Activated T-helper 1 cell treated with anti-CD3 and anti-CD28 coated beads, Interleukin-12 subunit alpha, Interleukin-12 subunit beta, Interleukin-2, Interleukin-4 antibody, amounts not matched to agents 30 ng/mL and 10 ng/mL and 1 ng/mL, durations not matched to agents 14 hours and 24 hours and 36 hours (primary cell): ENCODE results near the gene FXYD6. TPM values are rescaled to one million over a fixed set of nuclear protein-coding genes. Genes with fewer than 3 reads are reported as not detected.
A peak's percentile ranks its signal among the peaks of the same experiment; 100 is the strongest.

Experiments used
- DNase-seq: peaks from one replicate; pipeline ENCODE4 v3.0.0; 2021; ENCODE audit warnings: low spot score
- H3K27ac Mint-ChIP-seq: one replicate; pipeline ENCODE4 v1.8.0; 2021; ENCODE audit warnings: mild to moderate bottlenecking, mixed read lengths
- H3K27me3 Mint-ChIP-seq: one replicate; pipeline ENCODE4 v1.8.0; 2022; ENCODE audit warnings: mild to moderate bottlenecking, moderate library complexity, mixed read lengths; ENCODE audit not compliant: insufficient read depth
- H3K36me3 Mint-ChIP-seq: one replicate; pipeline ENCODE4 v1.8.0; 2021; ENCODE audit warnings: low read depth, mixed read lengths
- H3K4me1 Mint-ChIP-seq: one replicate; pipeline ENCODE4 v1.8.0; 2021; ENCODE audit warnings: low read depth, mixed read lengths
- H3K4me3 Mint-ChIP-seq: one replicate; pipeline ENCODE4 v1.8.0; 2021; ENCODE audit warnings: mild to moderate bottlenecking, moderate library complexity, mixed read lengths
- H3K9me3 Mint-ChIP-seq: one replicate; pipeline ENCODE4 v1.8.0; 2021; ENCODE audit warnings: mixed read lengths
- intact Hi-C: fragments of 100-400 bp; cut with micrococcal nuclease; formaldehyde crosslinking; loops from one replicate; pipeline ENCODE4 v1.15.1; 2024
- total RNA-seq: library from RNA; stranded (reverse); gene quantifications from 2 replicates; pipeline ENCODE4 v1.2.3, GENCODE V29; 2022

Gene FXYD6
- total RNA-seq, 1 donor from 2014 or later: not detected

DNA sequence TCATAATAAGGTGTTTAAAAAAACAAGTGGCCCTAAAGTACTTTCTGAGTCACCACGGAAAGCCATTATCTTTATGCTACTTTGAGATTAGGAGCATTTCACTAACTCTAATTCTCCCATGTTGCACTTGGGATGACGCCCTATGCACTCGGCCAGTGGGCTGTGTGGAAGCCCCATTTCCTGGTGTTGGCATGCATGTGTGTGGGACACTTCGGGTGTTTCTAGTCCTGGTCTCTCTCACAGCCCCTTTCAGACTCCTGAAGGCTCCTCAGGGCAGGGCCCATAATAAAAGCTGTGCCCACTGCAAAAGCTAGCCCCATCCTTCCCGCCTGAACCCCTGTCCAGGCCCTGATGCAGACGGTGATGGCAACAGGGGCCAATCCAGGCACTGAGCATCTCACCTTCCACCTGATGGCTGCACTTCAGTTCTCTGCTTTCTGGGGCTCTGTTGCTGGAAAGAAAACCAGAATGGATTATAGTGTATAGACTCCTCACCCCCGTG is 37.0 kb downstream of the FXYD6 start:
- Mint-ChIP-seq H3K36me3 (no peaks in the 10 kb centered on the region), H3K27ac (no peak overlapping the region), H3K9me3 (no peaks in the 10 kb centered on the region), H3K4me1 (peaks cover 11% of the 10 kb centered on the region), H3K27me3 (peaks cover 25% of the 10 kb centered on the region), H3K4me3 (no peak overlapping the region)
- DNase-seq: no peak
- intact Hi-C loops: no loop called here

DNA sequence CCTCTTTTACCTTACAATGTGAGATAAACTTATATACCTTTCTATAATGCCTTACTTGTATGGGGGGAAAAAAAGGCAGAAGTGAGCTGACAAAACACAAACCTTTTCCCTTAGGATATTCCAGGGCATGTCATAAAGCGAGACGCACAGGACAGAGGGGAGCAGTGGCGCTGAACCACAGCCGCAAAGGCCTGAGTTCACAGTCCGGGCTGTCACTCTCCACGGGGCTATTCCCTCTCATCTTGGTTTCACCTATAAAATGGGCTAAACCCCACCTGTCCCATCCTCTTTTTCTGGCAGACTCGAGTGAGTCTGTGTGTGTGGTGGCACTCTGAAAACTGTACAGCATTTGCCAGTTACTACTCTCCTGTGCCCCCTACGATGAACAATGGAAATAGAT is 37.6 kb downstream of the FXYD6 start:
- H3K27me3 Mint-ChIP-seq: peaks cover 25% of the 10 kb centered on the region
- DNase-seq: no peak
- no peak overlapping the region for H3K4me3 Mint-ChIP-seq
- H3K36me3 Mint-ChIP-seq: no peaks in the 10 kb centered on the region
- H3K9me3 Mint-ChIP-seq: no peaks in the 10 kb centered on the region
- H3K4me1 Mint-ChIP-seq: peaks cover 11% of the 10 kb centered on the region
- intact Hi-C loops: no loop called here
- H3K27ac Mint-ChIP-seq: no peak overlapping the region

DNA sequence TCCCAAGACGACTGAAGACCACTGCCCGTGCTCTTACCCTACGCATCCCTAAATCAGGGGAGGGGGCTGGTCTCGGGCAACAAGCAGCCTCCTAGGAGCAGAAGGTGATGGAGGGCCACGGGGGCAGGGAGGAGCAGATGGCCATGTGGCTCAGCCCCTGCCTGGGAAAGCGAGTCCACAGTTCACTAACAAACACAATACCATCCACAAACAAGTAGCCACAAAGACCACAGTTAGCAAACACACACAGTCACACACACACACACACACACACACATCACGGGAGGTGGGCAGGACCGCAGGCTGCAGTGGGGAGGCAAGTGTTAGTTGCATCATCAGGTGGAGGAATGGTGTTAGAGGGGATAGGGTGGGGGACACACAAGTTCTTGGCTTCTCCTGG is 38.7 kb downstream of the FXYD6 start:
- no peak overlapping the region for H3K27ac Mint-ChIP-seq
- no peaks in the 10 kb centered on the region for H3K9me3 Mint-ChIP-seq
- intact Hi-C loops: no loop called here
- H3K4me3 Mint-ChIP-seq: no peak overlapping the region
- H3K36me3 Mint-ChIP-seq: no peaks in the 10 kb centered on the region
- peaks cover 25% of the 10 kb centered on the region for H3K27me3 Mint-ChIP-seq
- H3K4me1 Mint-ChIP-seq: peaks cover 11% of the 10 kb centered on the region
- DNase-seq: no peak

DNA sequence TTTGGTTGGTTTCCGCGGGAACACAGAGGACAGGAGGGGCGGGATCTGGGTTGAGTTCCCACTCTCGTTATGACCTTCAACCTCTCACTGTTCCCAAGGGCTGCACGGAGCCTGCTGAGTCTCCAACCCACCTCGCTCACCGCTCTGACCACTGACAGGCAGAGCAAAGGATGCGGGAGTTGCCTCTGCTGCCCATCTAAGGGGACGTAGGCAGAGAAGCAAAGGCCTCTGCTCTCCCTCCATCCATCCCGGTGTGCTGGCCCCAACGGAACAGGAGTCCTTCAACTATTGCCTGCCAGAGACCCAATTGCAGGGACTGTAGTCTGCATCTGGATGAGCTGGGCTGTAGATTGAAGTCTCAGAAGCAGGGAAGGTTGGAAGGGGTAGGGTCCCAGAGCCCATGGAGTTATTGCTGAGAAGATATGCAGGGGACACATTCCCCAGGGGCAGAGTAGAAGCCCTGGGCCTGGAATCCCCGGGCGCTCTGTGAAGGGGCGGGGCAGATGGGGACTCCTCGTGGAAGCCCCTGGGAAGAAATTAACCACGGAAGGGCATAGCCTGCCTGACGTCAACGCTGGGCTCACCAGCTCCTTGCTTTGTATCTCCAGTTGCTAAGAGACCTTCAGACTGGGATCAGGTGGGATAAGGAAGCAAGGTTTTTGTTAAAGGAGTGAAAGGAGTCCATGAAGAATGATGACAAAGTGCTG is 39.2 kb downstream of the FXYD6 start:
- no peaks in the 10 kb centered on the region for H3K9me3 Mint-ChIP-seq
- H3K4me1 Mint-ChIP-seq: peaks cover 16% of the 10 kb centered on the region
- intact Hi-C loops: no loop called here
- H3K27me3 Mint-ChIP-seq: peaks cover 25% of the 10 kb centered on the region
- no peak overlapping the region for H3K27ac Mint-ChIP-seq
- H3K36me3 Mint-ChIP-seq: no peaks in the 10 kb centered on the region
- DNase-seq: no peak
- H3K4me3 Mint-ChIP-seq: no peak overlapping the region

DNA sequence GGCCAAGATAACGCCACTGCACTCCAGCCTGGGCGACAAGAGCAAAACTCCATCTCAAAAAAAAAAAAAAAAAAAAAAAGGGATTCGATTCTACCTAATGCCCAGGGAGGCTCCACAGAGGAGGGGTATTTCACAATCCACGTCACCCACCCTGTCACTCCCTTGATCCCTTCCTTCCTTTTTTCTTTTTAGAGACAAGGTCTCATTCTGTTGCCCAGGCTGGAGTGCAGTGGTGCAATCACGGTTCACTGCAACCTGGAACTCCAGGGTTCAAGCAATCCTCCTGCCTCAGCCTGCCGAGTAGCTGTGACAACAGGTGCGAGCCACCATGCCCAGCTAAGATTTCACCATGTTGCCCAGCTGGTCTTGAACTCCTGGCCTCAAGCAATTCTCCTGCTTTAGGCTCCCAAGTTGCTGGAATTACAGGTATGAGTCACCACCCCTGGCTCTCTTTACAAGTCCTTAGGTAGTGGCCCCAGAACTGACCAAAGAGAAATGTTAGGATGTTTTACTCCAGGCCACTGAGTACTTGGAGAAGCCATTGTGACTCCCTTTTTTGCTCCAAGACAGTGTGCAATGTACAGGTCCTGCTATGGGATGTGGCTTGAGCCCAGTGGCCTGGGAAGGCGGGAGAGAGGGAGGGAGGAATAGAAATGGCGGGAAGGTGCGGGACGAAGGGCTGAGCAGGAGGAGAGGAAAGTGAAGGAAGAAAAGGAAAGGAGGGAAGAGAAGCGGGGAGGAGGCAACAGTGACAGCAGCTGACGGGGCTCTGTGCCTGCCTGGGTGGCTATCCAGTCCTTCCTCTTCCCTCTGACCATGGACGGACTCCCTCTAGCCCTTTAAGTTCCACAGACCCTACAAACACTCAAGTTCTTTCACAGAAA is 40.1 kb downstream of the FXYD6 start:
- H3K27me3 Mint-ChIP-seq: peaks cover 22% of the 10 kb centered on the region
- H3K36me3 Mint-ChIP-seq: no peaks in the 10 kb centered on the region
- intact Hi-C loops: no loop called here
- H3K27ac Mint-ChIP-seq: no peak overlapping the region
- no peaks in the 10 kb centered on the region for H3K9me3 Mint-ChIP-seq
- no peak for DNase-seq
- no peak overlapping the region for H3K4me3 Mint-ChIP-seq
- peaks cover 19% of the 10 kb centered on the region for H3K4me1 Mint-ChIP-seq

DNA sequence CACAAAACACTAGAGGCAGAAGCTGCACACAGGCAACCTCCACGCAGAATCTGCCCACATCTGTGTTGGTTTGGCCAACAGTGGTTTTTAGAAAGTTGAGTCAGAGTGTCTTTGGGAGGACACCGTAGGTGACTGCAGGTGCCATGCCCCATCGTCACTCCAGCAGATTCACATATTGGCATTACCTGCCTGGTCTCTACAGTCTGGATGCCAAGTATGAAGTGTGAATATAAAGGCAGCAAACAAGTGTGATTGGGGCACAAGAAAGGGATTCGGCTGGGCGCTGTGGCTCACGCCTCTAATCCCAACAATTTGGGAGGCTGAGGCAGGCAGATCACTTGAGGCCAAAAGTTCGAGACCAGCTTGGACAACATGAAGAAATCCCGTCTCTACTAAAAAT is 40.9 kb downstream of the FXYD6 start:
- H3K9me3 Mint-ChIP-seq: no peaks in the 10 kb centered on the region
- no peaks in the 10 kb centered on the region for H3K36me3 Mint-ChIP-seq
- no peak overlapping the region for H3K27ac Mint-ChIP-seq
- intact Hi-C loops: no loop called here
- DNase-seq: no peak
- H3K4me1 Mint-ChIP-seq: peaks cover 27% of the 10 kb centered on the region
- peaks cover 19% of the 10 kb centered on the region for H3K27me3 Mint-ChIP-seq
- H3K4me3 Mint-ChIP-seq: no peak overlapping the region

DNA sequence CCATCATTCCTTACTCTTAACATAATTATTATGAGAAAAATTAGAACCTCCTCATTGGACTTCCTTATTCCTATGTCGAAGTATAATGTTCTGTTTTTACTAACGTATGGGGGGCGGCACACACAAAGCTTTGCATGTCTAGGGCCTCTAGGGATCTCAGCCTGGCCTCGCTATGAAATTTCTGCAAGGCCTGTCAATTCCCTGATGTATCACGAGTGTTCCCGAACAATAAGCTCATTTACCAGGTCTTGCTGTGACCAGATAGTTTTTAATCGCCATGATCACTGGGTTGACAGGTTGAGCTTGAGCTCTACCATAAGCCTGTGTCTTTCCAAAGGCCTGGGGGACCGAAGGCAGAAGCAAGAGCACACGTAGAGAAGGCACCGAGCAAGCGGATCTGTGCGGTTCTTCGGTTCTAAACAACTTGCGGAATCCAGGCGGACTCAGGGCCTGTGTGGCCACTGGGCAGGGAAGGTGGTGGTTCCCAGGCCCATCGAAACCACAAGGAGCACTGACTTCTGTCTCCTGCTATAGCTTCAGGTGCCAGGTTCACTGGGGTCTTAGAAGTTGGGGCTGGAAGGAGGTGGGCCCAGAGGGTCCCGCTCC is 41.5 kb downstream of the FXYD6 start:
- Mint-ChIP-seq H3K36me3 (no peaks in the 10 kb centered on the region), H3K4me3 (no peak overlapping the region), H3K9me3 (no peaks in the 10 kb centered on the region), H3K4me1 (peaks cover 33% of the 10 kb centered on the region), H3K27ac (no peak overlapping the region), H3K27me3 (peaks cover 19% of the 10 kb centered on the region)
- intact Hi-C loops: no loop called here
- DNase-seq: no peak

DNA sequence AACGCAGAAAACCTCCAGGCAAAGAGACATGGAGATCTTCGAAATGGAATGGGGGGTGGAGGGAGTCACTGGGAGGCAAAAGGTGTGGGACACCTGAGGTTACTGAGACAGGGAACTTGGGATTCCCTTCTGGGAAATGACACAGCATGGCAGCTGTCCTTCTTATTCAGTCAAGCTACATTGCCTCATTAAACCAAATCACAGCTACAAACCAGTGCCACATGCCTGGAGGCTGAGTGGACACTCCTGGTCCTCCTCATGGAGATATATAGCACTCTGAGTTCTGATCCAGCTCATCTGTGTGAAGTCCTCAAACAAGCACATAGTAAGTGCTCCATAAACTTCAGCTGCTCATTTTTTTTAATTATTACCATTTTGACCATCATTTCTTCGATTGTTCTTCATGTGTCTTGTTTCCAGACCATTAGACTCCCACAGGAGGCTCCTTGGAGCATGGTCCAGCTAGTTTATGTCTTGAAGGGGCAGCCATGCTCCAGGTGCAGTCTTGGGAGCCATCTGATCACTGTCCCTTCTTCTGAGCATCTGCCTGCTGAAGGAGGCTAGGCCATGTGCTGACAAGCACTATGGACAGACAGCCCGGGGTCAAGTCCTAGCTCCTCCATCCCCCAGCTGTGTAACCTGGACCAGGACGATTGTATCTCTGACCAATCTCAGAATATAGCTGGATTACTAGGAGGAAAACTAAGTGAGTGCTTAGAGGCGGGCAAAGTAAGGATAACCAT is 42.2 kb downstream of the FXYD6 start:
- no peak overlapping the region for H3K27ac Mint-ChIP-seq
- no peaks in the 10 kb centered on the region for H3K9me3 Mint-ChIP-seq
- no peaks in the 10 kb centered on the region for H3K36me3 Mint-ChIP-seq
- intact Hi-C loops: no loop called here
- H3K4me3 Mint-ChIP-seq: no peak overlapping the region
- H3K4me1 Mint-ChIP-seq: peaks cover 40% of the 10 kb centered on the region
- DNase-seq: no peak
- H3K27me3 Mint-ChIP-seq: peaks cover 19% of the 10 kb centered on the region

DNA sequence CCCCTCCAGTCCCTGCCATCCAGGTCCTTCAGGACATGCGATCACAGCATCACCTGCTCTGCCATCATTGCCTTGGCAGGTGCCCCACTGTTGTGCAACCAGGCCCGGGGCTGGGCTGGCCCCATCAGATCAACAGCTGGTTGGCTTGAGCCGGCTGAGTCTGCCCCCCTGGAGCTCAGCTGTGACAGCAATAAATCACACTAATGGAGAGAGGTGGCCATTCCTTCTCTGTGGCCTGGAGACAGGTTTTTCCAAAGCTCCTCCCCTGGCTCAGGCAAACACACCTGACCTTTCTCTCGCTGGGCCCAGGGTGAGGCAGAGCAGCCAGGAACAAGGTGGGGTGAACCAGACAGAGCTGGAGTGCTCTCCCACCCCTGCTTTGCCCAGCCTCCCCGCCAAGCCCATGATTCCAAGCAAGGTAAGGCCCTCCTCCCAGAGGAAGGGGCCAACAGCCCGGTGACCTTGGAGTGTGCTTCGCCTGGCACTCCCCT is 43.0 kb downstream of the FXYD6 start:
- no peaks in the 10 kb centered on the region for H3K36me3 Mint-ChIP-seq
- H3K27ac Mint-ChIP-seq: no peak overlapping the region

DNA sequence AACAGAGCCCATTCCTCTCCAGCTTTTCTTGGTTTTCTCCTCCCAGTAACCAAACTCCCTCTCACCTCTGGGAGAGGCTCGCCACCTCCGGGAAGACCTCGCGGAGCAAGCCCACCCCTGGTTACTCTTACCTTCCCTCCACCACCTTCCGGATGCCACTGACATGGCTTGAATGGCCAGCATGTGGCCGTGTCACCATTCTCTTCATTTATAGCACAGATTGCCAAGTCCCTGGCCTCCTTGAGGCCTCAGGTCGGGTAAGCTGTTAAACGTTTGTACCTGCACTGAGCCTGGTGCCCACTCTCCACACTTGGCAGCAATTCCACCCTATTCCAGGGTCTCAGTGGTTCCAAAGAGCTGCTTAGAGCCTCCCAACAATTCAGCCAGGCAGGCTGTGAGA is 43.9 kb downstream of the FXYD6 start:
- H3K36me3 Mint-ChIP-seq: no peaks in the 10 kb centered on the region
- peaks cover 8% of the 10 kb centered on the region for H3K27me3 Mint-ChIP-seq
- no peaks in the 10 kb centered on the region for H3K9me3 Mint-ChIP-seq
- H3K4me1 Mint-ChIP-seq: peaks cover 48% of the 10 kb centered on the region
- DNase-seq: no peak
- peak overlapping the region; percentile 27 for H3K27ac Mint-ChIP-seq
- no peak overlapping the region for H3K4me3 Mint-ChIP-seq
- intact Hi-C loops: no loop called here

More for the DNA sequence above, 43.0 kb downstream of the FXYD6 start:
- Mint-ChIP-seq H3K4me1 (peaks cover 48% of the 10 kb centered on the region), H3K27me3 (peaks cover 16% of the 10 kb centered on the region), H3K9me3 (no peaks in the 10 kb centered on the region), H3K4me3 (no peak overlapping the region)
- intact Hi-C loops: no loop called here
- DNase-seq: no peak

DNA sequence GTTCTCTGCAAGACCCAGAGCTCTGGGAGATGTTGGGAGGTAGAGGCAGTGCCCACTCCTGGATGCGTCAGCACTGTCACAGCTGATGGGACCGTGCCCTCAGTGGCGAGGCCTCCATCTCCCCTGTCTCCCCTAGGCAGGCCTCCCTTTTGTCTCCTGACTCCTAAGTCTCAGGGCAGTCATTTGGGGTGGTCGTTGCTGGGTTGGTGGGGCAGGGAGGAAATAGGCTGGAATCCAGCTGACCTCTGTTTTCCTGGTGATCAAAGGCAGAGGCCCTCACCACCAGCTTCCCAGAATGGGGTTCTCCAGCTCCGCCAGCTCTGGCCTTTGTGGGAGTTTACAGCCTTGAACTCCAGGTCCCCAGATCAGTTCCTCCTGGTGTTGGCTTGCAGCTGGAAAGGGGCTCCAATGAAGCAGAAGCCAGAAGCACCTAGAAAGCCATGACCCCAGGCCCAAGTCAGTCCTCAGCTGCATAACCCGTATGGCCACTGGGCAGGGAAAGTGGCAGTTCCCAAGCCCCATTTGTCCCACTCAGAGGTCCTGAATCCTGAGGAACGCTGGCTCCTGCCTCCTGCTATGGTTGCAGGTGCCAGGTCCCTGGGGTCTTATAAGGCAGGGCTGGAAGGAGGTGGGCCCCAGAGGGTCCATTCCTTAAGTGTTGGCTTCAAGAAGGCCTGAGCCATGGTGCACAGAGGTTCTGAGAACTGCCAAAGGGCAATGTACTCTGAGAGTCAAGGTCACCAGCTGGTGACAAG is 44.6 kb downstream of the FXYD6 start:
- intact Hi-C loops: no loop called here
- Mint-ChIP-seq H3K4me3 (no peak overlapping the region), H3K4me1 (peaks cover 48% of the 10 kb centered on the region), H3K27ac (no peak overlapping the region), H3K27me3 (peaks cover 4% of the 10 kb centered on the region), H3K9me3 (no peaks in the 10 kb centered on the region), H3K36me3 (no peaks in the 10 kb centered on the region)
- no peak for DNase-seq
